Hepatocyte (in vitro differentiated cells): ENCODE data around the gene KRTAP1-3.

Experiments
- CTCF ChIP-seq: fragments of 200-600 bp; sonication (generic); IDR thresholded peaks from 2 replicates; pipeline ENCODE4 v1.5.1; 2016; ENCODE audit warnings: antibody characterized with exemption, mild to moderate bottlenecking; ENCODE audit not compliant: poor library complexity
- EZH2phosphoT487 ChIP-seq: fragments of 200-600 bp; sonication (generic); IDR thresholded peaks from one replicate; pipeline ENCODE4 v1.6.1; 2018; ENCODE audit warnings: antibody characterized with exemption, mild to moderate bottlenecking, low read depth, moderate library complexity; ENCODE audit not compliant: unreplicated experiment, severe bottlenecking

- no peak for TF ChIP-seq CTCF
- no peak for TF ChIP-seq EZH2phosphoT487
Observed at GRCh38 chr17:41076788-41077187, 42.1 kb upstream of the KRTAP1-3 start.
